SJCRH30 (cell line): ENCODE measurements around the gene ZPBP2. TPM values are rescaled to one million over a fixed set of nuclear protein-coding genes. Genes with fewer than 3 reads are reported as not detected.

Experiments
- DNase-seq, 2 experiments: peaks; one replicate each; pipeline ENCODE4 v3.0.0-alpha.2; 2015 to 2020
- H3K27ac ChIP-seq: fragments of 250-450 bp; sonication (Bioruptor Pico); 2 replicates; pipeline ENCODE4 v1.5.1; 2020; ENCODE audit warnings: mild to moderate bottlenecking, moderate library complexity
- H3K27me3 ChIP-seq: fragments of 250-450 bp; sonication (Bioruptor Pico); 2 replicates; pipeline ENCODE4 v1.5.1; 2020; ENCODE audit warnings: mild to moderate bottlenecking, moderate library complexity
- H3K36me3 ChIP-seq: fragments of 250-450 bp; sonication (Bioruptor Pico); 2 replicates; pipeline ENCODE4 v1.5.1; 2020; ENCODE audit warnings: mild to moderate bottlenecking, moderate library complexity
- H3K4me1 ChIP-seq: fragments of 250-450 bp; sonication (Bioruptor Pico); 2 replicates; pipeline ENCODE4 v1.5.1; 2020; ENCODE audit warnings: mild to moderate bottlenecking, moderate library complexity
- H3K4me3 ChIP-seq: fragments of 250-450 bp; sonication (Bioruptor Pico); 2 replicates; pipeline ENCODE4 v1.5.1; 2020; ENCODE audit warnings: mild to moderate bottlenecking, moderate library complexity
- H3K9me3 ChIP-seq: fragments of 250-450 bp; sonication (Bioruptor Pico); replicated peaks from 2 replicates; pipeline ENCODE4 v1.5.1; 2020; ENCODE audit warnings: mild to moderate bottlenecking, moderate library complexity
- total RNA-seq: library from RNA; depleted of rRNA; stranded (reverse); fragments of >200 nt; shearing (Covaris generic); gene quantifications from 2 replicates; pipeline ENCODE4 v1.2.3, GENCODE V29; 2014; rRNA removed

The ZPBP2 gene
- total RNA-seq: not detected in 2 replicates

- Histone ChIP-seq H3K9me3 (no peaks in the 10 kb centered on the region), H3K27me3 (no peaks in the 10 kb centered on the region), H3K27ac (no peak within 1 kb of the TSS), H3K4me3 (no peak within 1 kb of the TSS), H3K36me3 (no peaks in the 10 kb centered on the region), H3K4me1 (no peaks in the 10 kb centered on the region)
- DNase-seq: no peak
These were observed at the start of gene ZPBP2 for GRCh38 chr17:39867880-39868553. Gene ZPBP2 (plus strand): TSS chr17:39868202. CDS start chr17:39868355, 153 bp downstream.

- peaks cover 7% of the 10 kb centered on the region; the same call in 1 of the 2 replicates for H3K27me3 ChIP-seq
- no peak for DNase-seq
- no peak overlapping the region for H3K27ac ChIP-seq
- H3K4me3 ChIP-seq: no peak overlapping the region
- no peaks in the 10 kb centered on the region for H3K36me3 ChIP-seq
- no peaks in the 10 kb centered on the region for H3K4me1 ChIP-seq
- no peaks in the 10 kb centered on the region for H3K9me3 ChIP-seq
These were observed 49.5 kb upstream of the ZPBP2 start for GRCh38 chr17:39818358-39819000.

GRCh38 chr17:39820541-39820940 is 47.5 kb upstream of the ZPBP2 start:
- DNase-seq: no peak

GRCh38 chr17:39820987-39821386 is 47.0 kb upstream of the ZPBP2 start:
- no peaks in the 10 kb centered on the region for H3K4me1 ChIP-seq

More at GRCh38 chr17:39820541-39820940, 47.5 kb upstream of the ZPBP2 start:
- no peaks in the 10 kb centered on the region for H3K36me3 ChIP-seq
- no peak overlapping the region for H3K27ac ChIP-seq
- no peaks in the 10 kb centered on the region for H3K4me1 ChIP-seq
- no peak overlapping the region for H3K4me3 ChIP-seq
- H3K27me3 ChIP-seq: no peaks in the 10 kb centered on the region
- peaks cover 4% of the 10 kb centered on the region; the same call in 1 of the 2 replicates for H3K9me3 ChIP-seq

GRCh38 chr17:39822051-39822451 is 46.0 kb upstream of the ZPBP2 start:
- no peak for DNase-seq
- Histone ChIP-seq H3K9me3 (peaks cover 4% of the 10 kb centered on the region; the same call in 1 of the 2 replicates), H3K27me3 (no peaks in the 10 kb centered on the region), H3K4me3 (no peak overlapping the region), H3K27ac (no peak overlapping the region), H3K4me1 (no peaks in the 10 kb centered on the region), H3K36me3 (no peaks in the 10 kb centered on the region)

More at GRCh38 chr17:39820987-39821386, 47.0 kb upstream of the ZPBP2 start:
- no peak for DNase-seq
- Histone ChIP-seq H3K27me3 (no peaks in the 10 kb centered on the region), H3K27ac (no peak overlapping the region), H3K36me3 (no peaks in the 10 kb centered on the region), H3K4me3 (no peak overlapping the region), H3K9me3 (peaks cover 4% of the 10 kb centered on the region; the same call in 1 of the 2 replicates)

- H3K27ac ChIP-seq: no peak overlapping the region
- DNase-seq: no peak
- no peaks in the 10 kb centered on the region for H3K36me3 ChIP-seq
- H3K4me3 ChIP-seq: no peak overlapping the region
- H3K4me1 ChIP-seq: no peaks in the 10 kb centered on the region
- H3K9me3 ChIP-seq: peaks cover 4% of the 10 kb centered on the region; the same call in 1 of the 2 replicates
- H3K27me3 ChIP-seq: 0 out of 2 replicates have a peak, but pooled peaks cover 4% of the 10 kb centered on the region
These were observed 44.5 kb upstream of the ZPBP2 start for GRCh38 chr17:39823407-39824054.

GRCh38 chr17:39826334-39826733 is 41.7 kb upstream of the ZPBP2 start:
- no peaks in the 10 kb centered on the region for H3K4me1 ChIP-seq
- 0 out of 2 replicates have a peak, but pooled peaks cover 5% of the 10 kb centered on the region for H3K27me3 ChIP-seq
- H3K36me3 ChIP-seq: no peaks in the 10 kb centered on the region
- H3K27ac ChIP-seq: no peak overlapping the region
- peaks cover 4% of the 10 kb centered on the region; the same call in 1 of the 2 replicates for H3K9me3 ChIP-seq
- DNase-seq: no peak
- no peak overlapping the region for H3K4me3 ChIP-seq

- Histone ChIP-seq H3K36me3 (no peaks in the 10 kb centered on the region), H3K4me3 (no peak overlapping the region), H3K9me3 (peaks cover 4% of the 10 kb centered on the region; the same call in 1 of the 2 replicates), H3K4me1 (no peaks in the 10 kb centered on the region), H3K27me3 (0 out of 2 replicates have a peak, but pooled peaks cover 5% of the 10 kb centered on the region), H3K27ac (no peak overlapping the region)
- no peak for DNase-seq
These were observed 39.6 kb upstream of the ZPBP2 start for GRCh38 chr17:39828443-39828842.

GRCh38 chr17:39831588-39831987 is 36.4 kb upstream of the ZPBP2 start:
- DNase-seq: no peak
- H3K27me3 ChIP-seq: 0 out of 2 replicates have a peak, but pooled peaks cover 5% of the 10 kb centered on the region
- no peaks in the 10 kb centered on the region for H3K4me1 ChIP-seq
- no peaks in the 10 kb centered on the region for H3K9me3 ChIP-seq
- H3K4me3 ChIP-seq: no peak overlapping the region
- H3K36me3 ChIP-seq: no peaks in the 10 kb centered on the region
- no peak overlapping the region for H3K27ac ChIP-seq

GRCh38 chr17:39834017-39834416 is 34.0 kb upstream of the ZPBP2 start:
- H3K36me3 ChIP-seq: no peaks in the 10 kb centered on the region
- DNase-seq: no peak
- H3K9me3 ChIP-seq: no peaks in the 10 kb centered on the region
- no peaks in the 10 kb centered on the region for H3K27me3 ChIP-seq
- no peaks in the 10 kb centered on the region for H3K4me1 ChIP-seq
- H3K27ac ChIP-seq: no peak overlapping the region
- no peak overlapping the region for H3K4me3 ChIP-seq

GRCh38 chr17:39835038-39835786 is 32.8 kb upstream of the ZPBP2 start:
- H3K36me3 ChIP-seq: no peaks in the 10 kb centered on the region
- no peaks in the 10 kb centered on the region for H3K4me1 ChIP-seq
- no peaks in the 10 kb centered on the region for H3K27me3 ChIP-seq
- DNase-seq: no peak
- H3K4me3 ChIP-seq: no peak overlapping the region
- no peak overlapping the region for H3K27ac ChIP-seq
- H3K9me3 ChIP-seq: no peaks in the 10 kb centered on the region

- no peak for DNase-seq
- Histone ChIP-seq H3K36me3 (no peaks in the 10 kb centered on the region), H3K27me3 (no peaks in the 10 kb centered on the region), H3K4me1 (no peaks in the 10 kb centered on the region), H3K4me3 (no peak overlapping the region), H3K27ac (no peak overlapping the region), H3K9me3 (no peaks in the 10 kb centered on the region)
These were observed 31.9 kb upstream of the ZPBP2 start for GRCh38 chr17:39836117-39836516.

- Histone ChIP-seq H3K4me3 (no peak overlapping the region), H3K27ac (no peak overlapping the region), H3K36me3 (no peaks in the 10 kb centered on the region), H3K4me1 (no peaks in the 10 kb centered on the region), H3K27me3 (no peaks in the 10 kb centered on the region; the same call in 1 of the 2 replicates), H3K9me3 (no peaks in the 10 kb centered on the region)
- no peak for DNase-seq
These were observed 29.9 kb upstream of the ZPBP2 start for GRCh38 chr17:39838057-39838456.

GRCh38 chr17:39838784-39839183 is 29.2 kb upstream of the ZPBP2 start:
- H3K9me3 ChIP-seq: no peaks in the 10 kb centered on the region
- no peak overlapping the region for H3K27ac ChIP-seq
- H3K4me3 ChIP-seq: no peak overlapping the region
- H3K4me1 ChIP-seq: no peaks in the 10 kb centered on the region
- H3K27me3 ChIP-seq: no peaks in the 10 kb centered on the region; the same call in 1 of the 2 replicates
- no peaks in the 10 kb centered on the region for H3K36me3 ChIP-seq
- no peak for DNase-seq
